NCI-H524 treated with DMSO at 0.1 percent for 48 hours (cell line): ENCODE measurements around the gene CCL18.
"Not testable (repeated sequence)": the region's sequence is repeated elsewhere in the genome, so short reads cannot be mapped to it uniquely, and the experiment has no call there.

ENCODE experiments used
- DNase-seq: peaks from one replicate; lab custom pipeline; 2025; lab: John Stamatoyannopoulos, UW

The CCL18 gene

DNA sequence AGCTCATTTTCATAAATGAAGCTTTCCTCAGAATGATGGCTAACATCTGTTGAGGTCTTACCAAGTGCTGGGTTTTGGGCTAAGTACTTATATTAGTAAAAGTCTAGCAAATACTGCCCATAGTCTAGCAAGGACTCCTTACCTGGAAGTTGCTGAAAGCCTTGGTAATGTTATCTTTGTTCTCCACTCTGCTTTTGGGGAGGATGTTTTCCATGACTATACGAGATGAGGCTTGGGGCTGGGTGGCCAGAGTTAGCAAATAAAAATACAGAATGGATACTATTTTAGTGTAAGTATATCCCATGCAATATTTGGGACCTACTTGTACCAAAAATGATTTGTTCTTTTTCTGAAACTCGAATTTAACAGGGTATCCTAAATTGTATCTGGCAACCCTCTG is 7.7 kb downstream of the CCL18 start:
- DNase-seq: no peak

DNA sequence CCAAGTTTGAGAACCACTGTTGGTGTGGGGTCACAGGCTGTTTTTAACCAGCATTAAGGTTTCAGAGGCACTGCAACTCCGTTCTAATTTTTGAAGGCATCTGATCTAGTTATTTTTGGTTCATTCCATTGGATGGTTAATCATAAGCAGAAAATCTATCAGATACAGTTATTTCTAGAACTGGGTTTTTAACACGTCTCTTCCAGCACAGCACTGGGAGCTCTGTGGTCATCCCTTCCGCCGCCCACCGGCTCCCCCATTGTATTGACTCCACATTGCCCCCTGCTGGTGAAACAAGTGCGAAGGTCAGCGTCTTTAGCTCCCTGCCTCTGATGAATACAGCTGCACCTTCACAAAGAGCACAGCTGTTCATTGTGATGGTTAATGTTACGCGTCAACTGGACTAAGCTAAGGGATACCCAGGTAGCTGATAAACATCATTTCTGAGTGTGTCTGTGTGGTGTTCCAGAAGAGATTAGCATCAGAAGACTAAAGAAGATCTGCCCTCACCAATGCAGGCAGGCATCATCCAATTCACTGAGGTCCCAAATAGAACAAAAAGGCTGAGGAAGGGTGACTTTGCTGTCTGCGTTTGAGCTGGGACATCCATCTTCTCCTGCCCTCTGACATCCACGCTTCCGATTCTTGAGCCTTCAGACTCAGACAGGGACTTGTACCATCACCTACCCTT is 8.5 kb downstream of the CCL18 start:
- no peak for DNase-seq

DNA sequence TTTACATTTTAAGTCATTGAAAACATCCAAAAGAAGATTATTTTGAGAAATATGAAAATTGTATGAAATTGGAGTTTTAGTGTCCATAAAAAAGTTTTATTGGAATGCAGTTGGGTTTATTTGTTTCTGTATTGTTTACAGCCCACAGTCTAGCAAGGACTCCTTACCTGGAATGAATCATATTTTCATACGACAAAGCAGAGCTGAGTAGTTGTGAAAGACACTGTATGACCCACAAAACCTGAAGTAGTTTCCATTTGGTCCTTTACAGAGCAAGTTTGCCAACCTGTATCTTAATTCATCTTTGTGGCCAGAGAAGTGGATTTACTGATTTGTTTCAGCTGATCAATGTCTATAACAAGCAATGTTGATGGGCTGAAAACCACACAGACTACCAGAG is 10.3 kb downstream of the CCL18 start:
- DNase-seq: no peak

DNA sequence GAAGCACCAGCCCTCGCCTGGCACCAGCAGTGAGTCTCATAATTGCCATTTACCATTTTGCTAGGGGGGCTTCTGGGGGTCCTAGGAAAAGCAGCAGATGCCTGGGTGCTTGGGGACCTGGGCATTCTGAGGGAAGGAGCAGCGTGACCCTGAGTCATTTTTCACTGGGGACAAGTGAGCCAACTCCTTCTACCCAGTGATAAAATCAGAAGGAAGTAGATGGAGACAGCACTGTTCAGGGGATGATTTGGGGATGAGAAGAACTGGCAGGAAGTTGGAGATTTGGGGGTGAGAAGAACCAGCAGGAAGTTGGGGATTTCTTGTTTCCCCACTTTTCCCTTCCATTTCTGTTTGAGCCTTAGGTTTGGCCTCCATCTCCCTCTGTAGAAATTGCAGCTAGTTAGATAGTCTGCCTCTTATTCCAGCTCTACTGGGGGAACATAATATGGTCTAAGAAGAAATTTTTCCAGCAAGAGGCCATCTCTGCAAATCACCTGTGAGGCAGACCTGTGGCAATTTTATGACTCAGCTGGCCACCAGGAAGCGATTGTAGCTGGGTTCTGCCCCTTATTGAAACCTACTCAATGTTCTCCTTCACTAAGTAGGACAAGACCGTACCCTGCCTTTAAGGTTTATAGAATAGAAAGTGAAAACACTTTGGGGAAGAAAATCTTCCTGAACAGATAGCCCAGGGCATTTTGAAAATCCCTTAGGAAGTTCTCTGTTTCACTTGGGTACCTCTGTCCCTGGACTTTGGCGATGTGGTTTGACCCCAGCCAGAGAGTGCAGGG is 17.8 kb downstream of the CCL18 start:
- DNase-seq: not testable (repeated sequence)

DNA sequence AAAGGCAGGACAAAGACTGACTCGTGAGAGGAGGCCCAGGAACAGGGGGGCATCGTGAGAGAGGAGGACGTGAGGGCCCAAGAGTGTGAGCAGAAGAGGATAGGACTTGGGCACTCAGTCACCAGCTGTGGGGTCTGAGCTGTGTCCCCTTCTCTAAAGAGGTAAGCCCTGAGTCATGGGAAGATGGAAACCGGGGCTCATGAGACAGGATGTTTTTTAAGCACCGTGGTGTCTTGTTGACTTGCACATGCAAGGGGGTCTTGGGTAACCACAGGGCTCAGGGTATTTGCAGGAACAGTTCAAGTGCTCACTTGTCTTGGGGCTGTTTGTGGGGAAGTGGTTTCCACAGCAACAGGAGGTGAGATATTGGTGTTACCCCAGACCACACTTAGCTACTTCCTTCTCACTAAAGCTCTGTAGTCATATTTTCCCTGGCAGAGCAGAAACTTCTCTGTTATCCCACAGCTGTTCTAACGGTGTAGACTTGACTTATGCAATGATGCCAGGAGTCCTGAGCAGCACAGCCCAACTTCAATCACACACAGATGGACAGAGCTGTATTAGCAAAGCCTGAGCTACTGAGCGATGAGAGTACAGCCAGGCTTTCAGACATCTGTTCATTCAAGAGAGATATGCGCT is 18.5 kb downstream of the CCL18 start:
- DNase-seq: not testable (repeated sequence)

DNA sequence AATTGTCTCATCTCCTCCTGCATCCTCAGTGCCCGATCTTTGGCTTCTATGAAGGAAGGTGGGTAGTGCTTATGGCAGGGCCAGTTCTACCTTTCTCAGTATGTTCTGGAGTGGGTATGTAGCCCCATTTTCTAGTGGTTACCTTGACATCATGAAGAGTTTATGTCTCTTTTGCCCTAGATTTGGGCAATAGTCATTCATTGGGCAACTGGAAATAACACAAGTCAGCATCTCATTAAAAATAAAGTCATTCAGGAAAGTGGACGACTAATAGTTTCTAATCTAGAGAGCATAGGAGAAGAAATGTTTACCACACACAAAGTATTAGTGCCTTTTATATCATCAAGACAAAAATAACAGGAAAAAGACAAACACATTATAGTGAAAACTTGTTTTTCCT is 19.6 kb downstream of the CCL18 start:
- DNase-seq: not testable (repeated sequence)

DNA sequence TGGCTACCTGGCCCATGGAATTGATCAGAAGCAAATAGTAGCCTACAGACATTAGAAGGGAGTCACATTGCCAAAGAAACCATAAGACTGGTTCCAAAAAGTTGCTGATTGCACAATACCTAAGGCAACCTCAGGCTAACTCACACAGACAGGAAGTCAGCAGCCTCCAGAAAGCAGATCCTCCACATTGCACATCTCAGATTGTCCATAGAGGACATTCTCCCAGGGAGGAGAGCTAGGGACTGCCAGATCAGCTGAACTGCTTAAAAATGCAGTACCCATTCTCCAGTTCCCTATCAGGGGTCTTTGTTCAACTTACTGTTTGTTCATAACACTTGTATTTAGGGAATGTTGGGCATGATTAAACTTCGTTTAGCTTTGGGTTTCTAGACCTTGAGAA is 21.7 kb downstream of the CCL18 start:
- DNase-seq: no peak

DNA sequence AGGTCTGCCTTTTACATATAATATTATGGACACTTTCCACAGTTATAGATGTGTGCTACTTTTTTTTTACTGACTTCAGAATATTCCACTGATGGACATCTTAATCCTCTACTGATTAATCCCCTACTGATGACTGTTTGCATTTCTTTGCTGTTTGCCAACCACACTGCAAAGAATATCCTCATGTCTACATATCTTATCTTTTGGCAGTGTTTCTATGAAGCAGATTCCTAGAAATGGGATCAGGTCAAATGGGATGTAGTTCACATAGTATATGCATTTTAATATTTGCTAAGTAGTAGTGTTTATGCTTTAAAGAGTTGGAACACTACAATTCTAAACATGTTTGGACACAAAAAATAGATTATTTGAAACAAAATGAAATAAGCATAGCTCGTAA is 22.7 kb downstream of the CCL18 start:
- DNase-seq: no peak

DNA sequence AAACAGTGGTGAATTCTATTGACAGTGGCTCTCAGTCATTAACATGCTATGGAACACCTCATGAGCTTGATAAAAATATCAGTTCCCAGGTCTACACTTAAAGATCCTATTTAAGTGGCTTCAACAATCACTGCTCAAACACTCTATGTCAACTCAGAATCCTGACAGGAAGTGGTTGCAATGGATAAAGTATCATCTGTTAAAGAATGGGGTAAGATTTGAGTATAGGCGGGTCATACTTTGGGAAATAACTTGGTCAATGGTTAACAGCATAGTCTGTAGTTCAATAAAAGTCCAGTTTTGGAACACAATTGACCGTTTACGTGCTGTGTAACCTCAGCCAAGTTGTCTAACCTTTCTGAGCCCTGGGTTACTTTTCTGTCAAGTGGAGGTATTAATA is 23.4 kb downstream of the CCL18 start:
- DNase-seq: not testable (repeated sequence)

DNA sequence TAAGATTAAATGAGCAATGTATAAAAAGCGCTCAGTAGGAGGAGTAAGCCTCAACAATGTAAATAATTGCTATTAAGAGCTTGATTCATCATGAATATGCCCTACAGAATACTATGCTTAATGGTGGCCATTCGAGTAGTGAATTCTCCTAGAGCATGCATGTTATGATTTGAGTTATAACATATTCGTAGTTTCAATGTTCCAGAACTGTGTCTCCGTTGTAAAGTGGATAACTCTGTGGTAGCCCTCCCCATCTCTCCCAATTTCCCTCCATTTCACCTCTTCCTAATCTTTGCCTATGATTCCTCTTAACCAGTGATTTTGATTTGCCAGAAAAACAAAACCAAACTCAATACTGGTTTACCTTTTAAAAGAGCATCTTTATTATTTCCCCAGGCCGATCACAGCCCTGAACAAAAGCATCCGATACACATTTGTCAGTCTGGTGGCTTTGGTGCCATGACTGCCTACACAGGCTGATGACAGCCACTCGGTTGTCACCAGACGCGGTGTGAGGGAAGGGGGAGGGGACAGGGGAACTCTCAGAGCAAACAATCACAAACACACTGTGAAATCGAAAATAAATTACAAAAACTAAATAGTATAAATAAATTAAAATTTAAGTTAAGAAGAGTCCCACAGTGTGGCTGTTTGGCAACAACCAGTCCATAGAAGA is 24.0 kb downstream of the CCL18 start:
- not testable (repeated sequence) for DNase-seq

DNA sequence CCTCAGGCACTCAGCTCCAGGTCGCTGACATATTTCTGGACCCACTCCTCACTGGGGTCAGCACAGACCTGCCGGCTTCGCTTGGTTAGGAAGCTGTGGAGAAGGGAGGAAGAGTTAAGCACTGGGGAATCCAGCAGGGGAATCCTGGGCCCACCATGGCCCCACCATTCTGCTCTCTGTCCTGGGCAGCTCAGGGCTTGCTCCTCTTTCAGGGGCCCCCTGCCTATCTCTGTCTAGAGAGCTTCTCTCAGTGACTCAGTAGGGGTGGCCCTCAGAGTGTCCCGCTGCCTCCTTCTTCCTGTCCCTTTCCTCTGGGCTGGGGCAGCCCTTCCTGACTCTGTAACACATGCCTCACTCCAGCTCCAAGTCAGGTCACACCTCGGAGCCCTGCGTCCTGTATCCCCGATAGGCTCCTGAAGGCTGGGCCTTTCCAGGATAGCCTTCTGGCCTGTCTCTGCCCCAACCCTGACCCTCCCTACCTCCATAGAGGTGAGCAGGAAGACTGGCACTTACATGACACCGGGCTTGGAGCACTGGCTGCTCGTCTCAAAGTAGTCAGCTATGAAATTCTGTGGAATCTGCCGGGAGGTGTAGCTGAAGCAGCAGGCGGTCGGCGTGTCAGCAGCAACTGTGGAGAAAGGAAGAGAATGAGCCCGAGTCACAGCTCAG is 24.7 kb downstream of the CCL18 start:
- DNase-seq: no peak

DNA sequence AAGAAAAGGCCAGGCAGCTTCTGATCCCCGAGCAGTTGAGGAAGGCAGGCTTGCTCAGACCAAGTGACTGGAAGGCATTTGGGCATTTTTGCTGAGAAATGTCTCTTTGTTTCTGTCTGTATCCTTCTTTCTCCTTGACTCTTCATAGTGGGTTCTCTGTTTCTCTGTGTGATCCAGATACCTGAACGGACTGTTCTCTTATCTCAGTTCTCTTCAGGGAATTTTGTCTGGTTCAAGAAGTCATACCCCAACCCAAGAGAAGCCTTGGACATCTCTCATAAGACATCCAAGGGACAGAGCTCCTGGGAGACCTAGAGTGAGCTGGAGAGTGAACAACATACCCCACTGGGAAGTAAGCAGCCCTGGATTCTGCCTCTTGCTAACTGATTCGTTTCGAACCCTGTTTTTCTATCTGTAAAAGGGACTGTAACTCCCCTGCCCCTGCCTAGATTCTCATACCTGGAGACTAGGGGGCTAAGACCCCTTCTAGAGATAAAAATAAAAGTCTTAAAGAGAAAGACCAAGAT is 25.3 kb downstream of the CCL18 start:
- no peak for DNase-seq

DNA sequence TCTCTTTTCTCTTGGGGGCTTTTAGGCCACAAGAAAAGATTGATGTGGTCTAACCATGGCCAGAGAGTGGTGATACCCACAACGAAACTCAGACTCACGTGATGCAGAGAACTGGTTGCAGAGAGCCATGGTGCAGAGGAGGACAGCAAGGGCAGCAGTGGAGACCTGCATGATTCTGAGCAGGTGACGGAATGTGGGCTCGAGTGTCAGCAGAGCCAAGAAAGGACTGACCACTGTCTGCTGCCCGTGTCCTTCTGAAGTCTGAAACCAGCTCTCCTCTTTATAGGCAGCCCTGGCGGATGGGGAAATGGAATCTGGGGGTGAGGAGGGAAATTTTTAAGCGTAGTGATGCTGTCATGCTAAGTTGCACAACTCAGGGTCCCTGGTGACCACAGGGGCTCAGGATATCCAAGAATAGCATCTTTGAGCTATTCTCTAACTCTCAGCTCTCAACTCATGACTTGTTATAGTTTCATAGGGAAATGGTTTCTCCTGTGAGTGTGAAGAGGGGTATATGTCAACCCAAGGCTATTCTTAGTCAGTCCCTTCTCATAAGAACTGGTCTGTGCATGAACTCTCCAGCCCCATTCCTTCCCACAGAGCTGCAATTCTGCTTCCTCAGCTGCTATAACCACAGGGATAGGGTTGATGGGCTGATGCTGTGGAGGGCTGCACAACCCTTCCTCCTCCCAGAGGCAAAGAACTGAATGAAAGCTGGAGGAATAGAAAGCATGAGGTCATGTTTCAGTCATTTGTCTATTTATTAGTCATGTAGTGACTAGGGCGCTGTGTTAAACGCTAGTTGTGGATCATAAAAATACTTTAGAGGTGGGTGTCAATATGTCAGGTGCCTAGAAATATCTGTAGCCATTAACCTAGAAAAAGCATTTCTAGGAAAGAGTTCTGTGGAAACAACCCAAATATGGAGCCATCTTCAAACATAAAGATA is 26.1 kb downstream of the CCL18 start, which contains the start of gene CCL3:
TSS of gene CCL3 (minus strand) at position 256 of the 949 bp plus-strand sequence. CDS start at position 171, 85 bp downstream.
- no peak for DNase-seq

DNA sequence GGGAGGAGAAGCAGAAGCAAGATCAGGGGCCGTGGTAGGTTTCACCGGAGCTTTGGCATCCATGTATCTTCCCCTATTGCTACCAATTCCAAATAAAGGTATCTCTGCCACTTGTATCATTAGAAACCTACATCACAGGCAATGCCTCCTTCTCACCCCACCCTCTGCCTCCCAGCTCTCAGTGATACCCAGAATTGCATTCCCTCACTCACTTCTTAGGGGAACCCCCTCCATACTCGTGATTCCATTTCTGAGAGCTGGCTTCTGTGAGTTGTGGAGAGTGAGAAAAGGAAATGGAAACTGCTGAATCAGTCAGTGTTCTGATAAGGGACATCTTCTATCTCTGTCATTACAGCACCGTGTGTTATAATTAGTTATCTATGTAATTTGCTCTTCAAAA is 28.2 kb downstream of the CCL18 start:
- DNase-seq: no peak

DNA sequence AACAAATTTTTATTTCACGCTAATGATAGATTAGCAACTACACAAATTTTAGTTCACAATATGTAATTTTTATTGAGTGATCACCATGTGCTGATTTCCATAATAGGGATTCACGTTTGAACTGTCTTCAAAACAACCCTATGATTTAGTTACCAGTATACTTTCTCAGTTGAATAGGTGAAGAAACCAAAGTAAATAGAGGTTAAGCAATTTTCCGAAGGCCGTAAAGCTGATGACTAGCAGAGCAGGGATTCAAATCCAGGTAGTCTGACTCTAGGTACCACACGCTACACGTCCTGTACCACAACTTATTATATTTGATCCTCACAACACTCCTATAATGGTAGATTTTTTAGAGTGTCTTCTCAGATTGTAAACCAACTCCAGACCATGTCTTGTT is 28.6 kb downstream of the CCL18 start:
- not testable (repeated sequence) for DNase-seq

DNA sequence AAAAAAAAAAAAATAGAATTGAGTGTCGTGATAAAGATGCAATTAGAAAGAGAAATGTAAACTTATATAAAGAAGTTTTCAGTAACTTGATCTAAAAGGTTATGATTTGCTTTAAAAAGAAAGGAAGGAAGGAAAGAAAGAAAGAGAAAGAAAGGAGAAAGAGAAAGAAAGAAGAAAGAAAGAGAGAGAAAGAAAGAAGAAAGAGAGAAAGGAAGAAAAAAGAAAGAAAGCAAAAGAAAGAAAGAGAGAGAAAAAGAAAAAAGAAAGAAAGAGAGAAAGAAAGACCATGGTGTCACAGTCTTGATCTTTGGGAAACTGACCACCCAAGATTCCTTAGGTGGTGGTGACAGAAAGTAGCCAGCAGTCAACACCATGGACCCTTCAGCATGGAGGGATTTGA is 30.2 kb downstream of the CCL18 start:
- DNase-seq: no peak

DNA sequence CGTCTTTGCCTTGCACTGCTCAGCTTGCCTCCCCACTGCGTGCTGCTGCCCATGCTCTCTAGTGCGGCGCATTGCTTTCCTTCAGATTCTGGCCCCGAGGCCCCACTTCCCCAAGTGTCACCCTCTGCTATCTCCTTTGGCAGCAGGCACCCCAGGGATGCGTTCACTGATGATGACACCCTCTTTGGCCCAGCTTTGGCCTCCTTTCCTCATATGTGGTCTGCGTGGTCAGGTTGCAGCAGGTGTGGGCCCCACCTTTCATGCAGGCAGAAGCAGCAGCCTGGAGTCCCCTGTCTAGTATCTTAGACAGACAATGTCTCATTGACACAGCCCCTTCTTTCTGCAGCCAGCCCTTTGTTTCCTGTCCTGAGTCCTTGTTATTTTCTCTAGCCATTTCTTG is 30.7 kb downstream of the CCL18 start:
- no peak for DNase-seq

DNA sequence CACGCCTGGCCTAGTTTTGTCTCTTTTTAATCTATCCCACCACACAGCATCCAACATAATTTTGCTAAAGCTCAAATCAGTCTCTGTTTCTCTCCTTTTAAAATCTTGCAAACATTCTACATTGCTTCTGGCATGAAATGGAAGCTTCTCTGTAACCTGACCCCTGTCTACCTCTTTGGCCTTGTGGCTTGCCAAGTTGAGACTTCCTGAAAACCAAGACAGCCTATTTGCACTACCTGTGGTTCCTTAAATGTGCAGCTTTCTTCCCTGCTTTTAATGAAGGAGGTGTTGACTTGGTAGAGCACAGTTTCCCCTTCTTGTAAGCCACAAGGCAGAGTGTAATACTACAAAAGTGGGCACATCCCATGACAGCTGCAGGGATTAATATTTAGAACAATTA is 31.9 kb downstream of the CCL18 start:
- DNase-seq: no peak

DNA sequence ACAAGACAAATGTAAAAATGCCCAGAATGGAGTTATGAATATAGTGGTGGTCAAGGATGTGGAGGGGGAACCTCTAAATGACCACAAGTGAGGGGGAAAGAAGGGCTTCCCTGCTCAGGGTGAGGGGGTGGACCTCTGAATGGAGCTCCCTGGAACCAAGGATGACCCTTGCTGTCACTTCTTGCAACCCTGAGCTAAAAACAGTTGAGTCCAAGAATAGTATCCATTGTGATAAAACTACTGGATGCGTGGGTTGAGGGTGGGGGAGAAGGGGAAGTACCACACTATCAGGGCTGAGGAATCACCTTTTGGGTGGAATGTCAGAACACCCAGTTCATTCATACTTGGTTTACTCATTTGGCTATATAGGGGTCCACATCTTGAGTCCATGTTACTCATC is 34.9 kb downstream of the CCL18 start:
- DNase-seq: not testable (repeated sequence)

DNA sequence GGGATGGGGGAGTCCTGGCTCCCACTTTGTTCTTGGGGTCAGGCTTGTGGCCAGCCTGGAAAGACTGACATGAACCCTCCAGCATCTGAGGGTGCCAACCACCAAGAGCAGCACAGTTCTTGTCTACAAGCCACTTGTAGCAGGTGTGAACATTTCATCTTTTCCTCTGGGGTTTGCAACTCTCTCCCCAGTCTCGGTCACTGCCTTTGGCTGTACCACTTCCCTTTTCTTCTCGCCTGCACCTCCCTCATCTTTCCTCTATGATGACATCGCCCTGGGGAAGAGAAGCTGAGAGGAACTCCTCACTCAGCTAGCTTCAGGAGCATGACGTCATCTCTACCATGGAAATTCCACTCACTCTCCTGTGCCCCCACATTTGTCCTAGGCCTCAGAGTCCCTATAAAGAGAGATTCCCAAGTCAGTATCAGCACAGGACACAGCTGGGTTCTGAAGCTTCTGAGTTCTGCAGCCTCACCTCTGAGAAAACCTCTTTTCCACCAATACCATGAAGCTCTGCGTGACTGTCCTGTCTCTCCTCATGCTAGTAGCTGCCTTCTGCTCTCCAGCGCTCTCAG is 39.4 kb downstream of the CCL18 start, which contains the start of gene CCL4:
TSS of gene CCL4 (plus strand) at position 427 of the 575 bp plus-strand sequence. CDS start at position 506, 79 bp downstream.
- DNase-seq: not testable (repeated sequence)
